ENCODE data around the gene EWSR1. TPM values are rescaled to one million over a fixed set of nuclear protein-coding genes. Genes with fewer than 3 reads are reported as not detected.

EWSR1 gene
- total and polyA plus RNA-seq, 2 donors (not counting 1 experiment from before 2014, with no cell fraction given), result 281 to 295 TPM

DNA sequence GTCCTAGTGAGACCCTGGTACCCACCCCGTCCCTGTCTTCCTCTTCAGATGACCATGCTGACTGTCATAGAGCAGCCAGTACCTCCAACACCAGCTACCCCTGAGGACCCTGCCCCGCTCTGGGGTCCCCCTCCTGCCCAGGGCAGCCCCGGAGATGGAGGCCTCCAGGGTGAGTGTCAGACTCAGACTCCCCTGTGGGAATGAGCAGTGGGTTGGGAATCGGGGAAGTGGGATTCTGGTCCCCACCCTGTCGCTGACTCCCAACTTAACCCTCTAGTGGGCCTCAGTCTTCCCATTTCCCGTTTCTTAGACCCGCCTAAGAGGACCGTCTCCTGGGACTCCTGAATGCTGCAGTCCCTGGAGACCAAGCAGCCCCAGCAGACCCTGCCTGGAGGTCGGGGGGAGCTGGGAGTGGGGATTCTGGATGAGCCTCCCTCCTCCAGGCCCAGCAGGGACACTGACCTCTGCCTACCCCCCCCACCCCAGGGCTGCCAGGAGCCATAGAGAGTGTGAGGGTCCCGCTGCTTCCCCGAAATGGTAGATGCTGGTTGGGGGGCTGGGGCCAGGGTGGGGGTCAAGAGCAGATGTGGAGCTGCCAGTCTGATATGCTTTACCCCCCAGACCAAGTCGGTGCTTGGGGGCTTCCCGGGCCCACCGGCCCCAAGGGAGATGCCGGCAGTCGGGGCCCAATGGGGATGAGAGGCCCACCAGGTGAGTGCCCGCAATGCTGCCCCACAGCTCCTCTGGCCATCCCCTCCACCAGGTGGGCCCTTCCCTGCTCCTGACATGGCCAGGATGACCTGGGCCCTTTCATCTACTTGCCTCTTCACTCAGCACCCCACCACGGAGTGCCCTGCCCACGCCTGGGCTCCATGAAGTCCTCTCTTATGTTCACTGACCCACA lies 36.8 kb upstream of the EWSR1 start:
- no peaks in the 10 kb centered on the region for H3K36me3 ChIP-seq (replicated peaks in 1 of 2; ENCODE audit: control extremely low read depth in 1 of 2, control insufficient read depth in 1 of 2, extremely low read depth in 1 of 2, insufficient read depth in 2 of 2, low read length in 1 of 2)
- TF ChIP-seq, protein P1, sequence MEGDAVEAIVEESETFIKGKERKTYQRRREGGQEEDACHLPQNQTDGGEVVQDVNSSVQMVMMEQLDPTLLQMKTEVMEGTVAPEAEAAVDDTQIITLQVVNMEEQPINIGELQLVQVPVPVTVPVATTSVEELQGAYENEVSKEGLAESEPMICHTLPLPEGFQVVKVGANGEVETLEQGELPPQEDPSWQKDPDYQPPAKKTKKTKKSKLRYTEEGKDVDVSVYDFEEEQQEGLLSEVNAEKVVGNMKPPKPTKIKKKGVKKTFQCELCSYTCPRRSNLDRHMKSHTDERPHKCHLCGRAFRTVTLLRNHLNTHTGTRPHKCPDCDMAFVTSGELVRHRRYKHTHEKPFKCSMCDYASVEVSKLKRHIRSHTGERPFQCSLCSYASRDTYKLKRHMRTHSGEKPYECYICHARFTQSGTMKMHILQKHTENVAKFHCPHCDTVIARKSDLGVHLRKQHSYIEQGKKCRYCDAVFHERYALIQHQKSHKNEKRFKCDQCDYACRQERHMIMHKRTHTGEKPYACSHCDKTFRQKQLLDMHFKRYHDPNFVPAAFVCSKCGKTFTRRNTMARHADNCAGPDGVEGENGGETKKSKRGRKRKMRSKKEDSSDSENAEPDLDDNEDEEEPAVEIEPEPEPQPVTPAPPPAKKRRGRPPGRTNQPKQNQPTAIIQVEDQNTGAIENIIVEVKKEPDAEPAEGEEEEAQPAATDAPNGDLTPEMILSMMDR (IDR thresholded peaks at IDR 0.05), result no peak
- TF ChIP-seq EZH2 (IDR thresholded peaks at IDR 0.05; ENCODE audit: borderline replicate concordance, insufficient read depth, low read depth, low read length, poor library complexity, severe bottlenecking), result no peak
- H3K4me1 Mint-ChIP-seq, result no peaks in the 10 kb centered on the region
- ATAC-seq (ENCODE audit: low read depth), result no peak
- 87% methylated on average over 10 of the region's 19 CpGs for WGBS (ENCODE audit: insufficient coverage)
- H3K79me2 ChIP-seq (ENCODE audit: control insufficient read depth, insufficient read depth, low read length), result no peaks in the 10 kb centered on the region
- DNase-seq, result no peak
- H3K27me3 Mint-ChIP-seq, result peaks cover 15% of the 10 kb centered on the region
- intact Hi-C loops (cut with micrococcal nuclease), result no loop called here
- POLR2A ChIA-PET, result no interaction called here
- no peak overlapping the region for H3K4me3 Mint-ChIP-seq
- H3K9ac ChIP-seq (ENCODE audit: low read length), result no peak overlapping the region
- CTCF ChIA-PET, result interaction anchor here (0.6 kb wide), 1 partner anchor 71 kb away, joined by 4 read pairs; no protein-coding TSS in a partner anchor
- peaks cover 0 to 11% (median 0%) of the 10 kb centered on the region in 4 experiments for H3K27me3 ChIP-seq (replicated peaks in 1 of 4; ENCODE audit: control extremely low read depth in 1 of 4, control insufficient read depth in 3 of 4, insufficient read depth in 4 of 4, low read length in 3 of 4)
- H3K9me3 Mint-ChIP-seq (ENCODE audit: insufficient read depth), result no peaks in the 10 kb centered on the region
- H3K4me3 ChIP-seq (ENCODE audit: control extremely low read depth in 1 of 5, extremely low read depth in 1 of 5, insufficient read depth in 1 of 5, low read depth in 2 of 5, low read length in 4 of 5), result no peak overlapping the region
- H2AFZ ChIP-seq (ENCODE audit: insufficient read depth, low read depth, low read length, poor library complexity, severe bottlenecking), result no peak overlapping the region
- no peak overlapping the region for H3K27ac ChIP-seq (ENCODE audit: low read length in 2 of 2)
- no peaks in the 10 kb centered on the region for H4K20me1 ChIP-seq (ENCODE audit: control insufficient read depth, insufficient read depth, low read length, poor library complexity, severe bottlenecking)
- H3K4me1 ChIP-seq (ENCODE audit: control insufficient read depth in 2 of 2, insufficient read depth in 2 of 2, low read length in 2 of 2), result no peaks in the 10 kb centered on the region
- H3K27ac Mint-ChIP-seq, result no peak overlapping the region
- peaks cover 0 to 12% (median 0%) of the 10 kb centered on the region in 3 donors for H3K9me3 ChIP-seq (ENCODE audit: control extremely low read depth in 1 of 3, control insufficient read depth in 2 of 3, insufficient read depth in 1 of 3, low read length in 2 of 3)
- H3K4me2 ChIP-seq (replicated peaks; ENCODE audit: low read depth, low read length, poor library complexity, severe bottlenecking), result no peak overlapping the region

All from B cell (primary cell).